Measurements from ENCODE around the gene TLCD5.

GRCh38 chr11:120329556-120329955, 4.5 kb downstream of the TLCD5 start:
- TF ChIP-seq CTCF (IDR thresholded peaks at IDR 0.05) = no peak
- no peak for TF ChIP-seq POLR2A (IDR thresholded peaks at IDR 0.05)
- no peak for TF ChIP-seq EP300 (IDR thresholded peaks at IDR 0.05)

All from tibial nerve (tissue), 4 donors.